HepG2 (cell line): ENCODE data around the gene STMN3. TPM values are rescaled to one million over a fixed set of nuclear protein-coding genes. Genes with fewer than 3 reads are reported as not detected.
A peak's percentile ranks its signal among the peaks of the same experiment; 100 is the strongest.

Source experiments
- ATF1 ChIP-seq: IDR thresholded peaks from 2 replicates; pipeline ENCODE4 v1.6.1; 2016; ENCODE audit warnings: mild to moderate bottlenecking, control low read depth
- CEBPG ChIP-seq: IDR thresholded peaks from 2 replicates; pipeline ENCODE4 v1.6.1; 2016
- CREB1 ChIP-seq, 2 experiments: fragments of 450-650 bp in 1 of 2; IDR thresholded peaks; 2 replicates each; pipeline ENCODE4 v1.6.1; 2016 to 2017; ENCODE audit warnings: control low read depth in 1 of 2, mild to moderate bottlenecking in 1 of 2, missing compliant biosample characterization in 1 of 2, missing genetic modification characterization in 1 of 2
- FOXJ3 ChIP-seq: sonication (generic); formaldehyde crosslinking; IDR thresholded peaks from 2 replicates; pipeline ENCODE4 v1.4.0; 2020; ENCODE audit warnings: missing genetic modification reagents, mild to moderate bottlenecking, borderline replicate concordance
- HDAC1 ChIP-seq: sonication (generic); formaldehyde crosslinking; IDR thresholded peaks from 2 replicates; pipeline ENCODE4 v1.5.1; 2020; ENCODE audit warnings: mild to moderate bottlenecking, missing genetic modification reagents
- HNRNPUL1 ChIP-seq: fragments of 200-400 bp; formaldehyde crosslinking; IDR thresholded peaks from 2 replicates; pipeline ENCODE4 v1.6.1; 2017; ENCODE audit warnings: low read depth, mild to moderate bottlenecking, low read length, moderate library complexity
- JARID2 ChIP-seq: sonication (generic); formaldehyde crosslinking; IDR thresholded peaks from 2 replicates; pipeline ENCODE4 v1.8.1; 2023; ENCODE audit warnings: missing genetic modification reagents, inconsistent platforms; ENCODE audit not compliant: insufficient replicate concordance
- KAT2B ChIP-seq: fragments of 150-350 bp; IDR thresholded peaks from 2 replicates; pipeline ENCODE4 v1.6.1; 2014; ENCODE audit warnings: low read depth, low read length, borderline replicate concordance
- NFYB ChIP-seq: sonication (generic); formaldehyde crosslinking; IDR thresholded peaks from 2 replicates; pipeline ENCODE4 v1.4.0; 2020; ENCODE audit warnings: missing genetic modification reagents
- NR1H2 ChIP-seq: sonication (generic); formaldehyde crosslinking; IDR thresholded peaks from 2 replicates; pipeline ENCODE4 v1.8.1; 2022; ENCODE audit warnings: low read depth, missing genetic modification reagents, borderline replicate concordance
- RAD51 ChIP-seq: fragments of 450-650 bp; IDR thresholded peaks from 2 replicates; pipeline ENCODE4 v1.6.1; 2016; ENCODE audit warnings: borderline replicate concordance
- SMAD3 ChIP-seq: sonication (generic); formaldehyde crosslinking; IDR thresholded peaks from 2 replicates; pipeline ENCODE4 v1.4.0; 2020; ENCODE audit warnings: missing genetic modification reagents
- SOX13 ChIP-seq, 3 experiments: fragments of 450-650 bp in 1 of 3; sonication (generic) in 1 of 3; formaldehyde crosslinking in 1 of 3; IDR thresholded peaks in 2 of 3; conservative IDR thresholded peaks in 1 of 3; 2 replicates each; pipeline versions ENCODE4 v1.5.0 to v1.6.1; 2016 to 2020; ENCODE audit warnings: antibody characterized with exemption in 1 of 3, mild to moderate bottlenecking in 1 of 3, missing compliant biosample characterization in 1 of 3, missing genetic modification reagents in 1 of 3, moderate library complexity in 1 of 3
- SPEN ChIP-seq: sonication (generic); formaldehyde crosslinking; IDR thresholded peaks from 2 replicates; pipeline ENCODE4 v1.5.1; 2020; ENCODE audit warnings: low read depth, mild to moderate bottlenecking, missing genetic modification reagents
- SRSF4 ChIP-seq: fragments of 200-400 bp; formaldehyde crosslinking; IDR thresholded peaks from one replicate; pipeline ENCODE4 v1.6.1; 2018; ENCODE audit warnings: mild to moderate bottlenecking, low read depth, low read length, moderate library complexity; ENCODE audit not compliant: poor library complexity, severe bottlenecking
- TCF12 ChIP-seq, 2 experiments: fragments of 450-650 bp in 1 of 2; sonication (generic) in 1 of 2; formaldehyde crosslinking in 1 of 2; IDR thresholded peaks; 2 replicates each; pipeline versions ENCODE4 v1.6.1 to v1.8.0; 2017 to 2022; ENCODE audit warnings: antibody characterized with exemption in 1 of 2, mild to moderate bottlenecking in 1 of 2, missing genetic modification reagents in 1 of 2, moderate library complexity in 1 of 2
- TEAD2 ChIP-seq: sonication (generic); formaldehyde crosslinking; IDR thresholded peaks from 2 replicates; pipeline ENCODE4 v1.9.0; 2021; ENCODE audit warnings: missing genetic modification reagents
- ZNF557 ChIP-seq: sonication (generic); formaldehyde crosslinking; IDR thresholded peaks from 2 replicates; pipeline ENCODE4 v1.4.0; 2020; ENCODE audit warnings: missing genetic modification reagents
- ZNF570 ChIP-seq: sonication (generic); formaldehyde crosslinking; IDR thresholded peaks from 2 replicates; pipeline ENCODE4 v1.4.0; 2020; ENCODE audit warnings: mild to moderate bottlenecking, missing genetic modification reagents, borderline replicate concordance
- ZNF703 ChIP-seq: sonication (generic); formaldehyde crosslinking; IDR thresholded peaks from 2 replicates; pipeline ENCODE4 v1.5.1; 2020; ENCODE audit warnings: missing genetic modification reagents, mild to moderate bottlenecking, moderate library complexity, borderline replicate concordance
- ZNF746 ChIP-seq: sonication (generic); formaldehyde crosslinking; IDR thresholded peaks from 2 replicates; pipeline ENCODE4 v1.8.0; 2022; ENCODE audit warnings: mild to moderate bottlenecking, missing genetic modification reagents
- polyA plus RNA-seq, 8 experiments: library from polyadenylated mRNA; depleted of rRNA in 3 of 8; stranded (reverse) in 7 of 8; unstranded in 1 of 8; fragments of >200 nt; fragmentation: Illumina TruSeq in 4 of 8; extraction: Trizol in 4 of 8; gene quantifications; 2 replicates each; pipeline versions ENCODE4 v1.2.1 to v1.2.3, GENCODE V29; 2011 to 2016; ENCODE audit warnings: low read depth in 4 of 8, missing spikeins in 1 of 8, mixed read lengths in 1 of 8; ENCODE audit not compliant: insufficient read depth in 1 of 8
- total RNA-seq, 5 experiments: library from RNA; depleted of rRNA; stranded (reverse); fragments of >200 nt; fragmentation: Illumina TruSeq; extraction: Trizol; gene quantifications; 2 replicates each; pipeline ENCODE4 v1.2.3, GENCODE V29; 2016; ENCODE audit warnings: low read depth in 1 of 5
- TF ChIP-seq, protein P1 (sequence below): sonication (generic); formaldehyde crosslinking; IDR thresholded peaks from 2 replicates; pipeline ENCODE4 v1.4.0; 2020; ENCODE audit warnings: missing genetic modification reagents; ENCODE audit errors: not compliant biosample characterization
- TF ChIP-seq, protein P2 (sequence below): sonication (generic); formaldehyde crosslinking; IDR thresholded peaks from 2 replicates; pipeline ENCODE4 v1.5.0; 2020; ENCODE audit warnings: mild to moderate bottlenecking, missing genetic modification reagents, borderline replicate concordance
- TF ChIP-seq, protein P3 (sequence below): sonication (generic); formaldehyde crosslinking; conservative IDR thresholded peaks from 2 replicates; pipeline ENCODE4 v1.8.0; 2022; ENCODE audit warnings: mild to moderate bottlenecking, moderate library complexity, missing genetic modification reagents

Gene STMN3
- total and polyA plus RNA-seq, 2 of the 13 experiments (the other 11 are each of a cell fraction or from before 2014, with no cell fraction given): 21.0 to 48.3 TPM

DNA sequence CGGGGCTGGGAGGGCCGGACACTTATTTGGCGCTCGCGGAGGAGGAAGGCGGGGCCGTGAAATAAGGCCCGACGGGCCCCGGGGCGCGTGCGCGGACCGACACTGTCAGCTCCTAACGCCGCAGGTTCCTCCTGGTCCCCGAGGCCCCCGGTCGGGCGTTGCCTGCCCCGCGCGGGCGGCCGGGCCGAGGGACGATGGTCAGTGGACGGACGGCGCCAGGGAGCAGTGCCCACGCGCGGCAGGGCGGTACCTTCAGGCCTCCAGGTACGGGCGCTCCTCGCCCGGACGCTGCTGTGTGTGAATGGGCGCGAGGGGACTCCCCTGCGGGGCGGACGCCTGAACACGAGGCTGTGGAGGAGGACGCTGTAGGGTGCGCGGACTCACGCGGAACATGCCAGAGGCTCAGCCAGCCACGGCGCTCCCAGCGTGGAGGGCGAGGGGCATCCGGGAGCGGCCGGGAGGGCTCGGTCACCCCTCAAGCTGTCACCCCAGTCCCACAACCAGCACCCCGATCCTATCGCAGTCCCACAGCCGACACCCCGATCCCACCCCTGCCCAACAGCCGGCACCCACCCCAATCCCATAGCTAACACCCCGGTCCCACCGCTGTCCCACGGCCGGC, 26.0 kb downstream of the STMN3 start (continued):
- TF ChIP-seq, protein P1, sequence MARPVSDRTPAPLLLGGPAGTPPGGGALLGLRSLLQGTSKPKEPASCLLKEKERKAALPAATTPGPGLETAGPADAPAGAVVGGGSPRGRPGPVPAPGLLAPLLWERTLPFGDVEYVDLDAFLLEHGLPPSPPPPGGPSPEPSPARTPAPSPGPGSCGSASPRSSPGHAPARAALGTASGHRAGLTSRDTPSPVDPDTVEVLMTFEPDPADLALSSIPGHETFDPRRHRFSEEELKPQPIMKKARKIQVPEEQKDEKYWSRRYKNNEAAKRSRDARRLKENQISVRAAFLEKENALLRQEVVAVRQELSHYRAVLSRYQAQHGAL (CRISPR knock-in tag): no peak
- peak; percentile 93 for TF ChIP-seq JARID2 (CRISPR knock-in tag)
- TF ChIP-seq CREB1 (IDR thresholded peaks at IDR 0.05): no peak; the same call in 1 of the 2 replicates
- TF ChIP-seq CREB1 (CRISPR knock-in tag; IDR thresholded peaks at IDR 0.05): no peak
- TF ChIP-seq ATF1 (CRISPR knock-in tag): no peak
- peak; percentile 88; the same call in 1 of the 2 replicates for TF ChIP-seq ZNF570 (CRISPR knock-in tag)
- 0 out of 2 replicates have a peak, but pooled peaks have one; percentile 35 for TF ChIP-seq ZNF703
- TF ChIP-seq HDAC1 (CRISPR knock-in tag): peak; percentile 97
- TF ChIP-seq NR1H2: peak; percentile 48; the same call in 1 of the 2 replicates
- peak; percentile 95 for TF ChIP-seq SPEN (CRISPR knock-in tag)
- no peak for TF ChIP-seq TEAD2 (CRISPR knock-in tag)
- no peak; the same call in 1 of the 2 replicates for TF ChIP-seq CEBPG (CRISPR knock-in tag)
- peak; percentile 97 for TF ChIP-seq ZNF557 (CRISPR knock-in tag)
- no peak for TF ChIP-seq SRSF4
- TF ChIP-seq KAT2B: no peak
- no peak for TF ChIP-seq RAD51
- TF ChIP-seq SMAD3 (CRISPR knock-in tag): peak; percentile 30; the same call in 1 of the 2 replicates
- TF ChIP-seq SOX13 (IDR thresholded peaks at IDR 0.05): no peak
- TF ChIP-seq SOX13 (CRISPR knock-in tag; conservative IDR thresholded peaks at IDR 0.05 in 1 of 2, IDR thresholded peaks at IDR 0.05 in 1 of 2): no peak
- TF ChIP-seq, protein P2, sequence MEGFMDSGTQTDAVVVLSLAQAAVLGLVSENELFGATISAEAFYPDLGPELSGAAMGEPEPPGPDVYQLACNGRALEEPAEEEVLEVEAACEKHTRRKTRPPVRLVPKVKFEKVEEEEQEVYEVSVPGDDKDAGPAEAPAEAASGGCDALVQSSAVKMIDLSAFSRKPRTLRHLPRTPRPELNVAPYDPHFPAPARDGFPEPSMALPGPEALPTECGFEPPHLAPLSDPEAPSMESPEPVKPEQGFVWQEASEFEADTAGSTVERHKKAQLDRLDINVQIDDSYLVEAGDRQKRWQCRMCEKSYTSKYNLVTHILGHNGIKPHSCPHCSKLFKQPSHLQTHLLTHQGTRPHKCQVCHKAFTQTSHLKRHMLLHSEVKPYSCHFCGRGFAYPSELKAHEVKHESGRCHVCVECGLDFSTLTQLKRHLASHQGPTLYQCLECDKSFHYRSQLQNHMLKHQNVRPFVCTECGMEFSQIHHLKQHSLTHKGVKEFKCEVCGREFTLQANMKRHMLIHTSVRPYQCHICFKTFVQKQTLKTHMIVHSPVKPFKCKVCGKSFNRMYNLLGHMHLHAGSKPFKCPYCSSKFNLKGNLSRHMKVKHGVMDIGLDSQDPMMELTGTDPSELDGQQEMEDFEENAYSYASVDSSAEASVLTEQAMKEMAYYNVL (CRISPR knock-in tag): peak; percentile 90
- peak; percentile 64; the same call in 1 of the 2 replicates for TF ChIP-seq ZNF746
- no peak; the same call in 1 of the 2 replicates for TF ChIP-seq FOXJ3 (CRISPR knock-in tag)
- no peak; the same call in 1 of the 2 replicates for TF ChIP-seq NFYB (CRISPR knock-in tag)
- no peak for TF ChIP-seq HNRNPUL1
- TF ChIP-seq, protein P3, sequence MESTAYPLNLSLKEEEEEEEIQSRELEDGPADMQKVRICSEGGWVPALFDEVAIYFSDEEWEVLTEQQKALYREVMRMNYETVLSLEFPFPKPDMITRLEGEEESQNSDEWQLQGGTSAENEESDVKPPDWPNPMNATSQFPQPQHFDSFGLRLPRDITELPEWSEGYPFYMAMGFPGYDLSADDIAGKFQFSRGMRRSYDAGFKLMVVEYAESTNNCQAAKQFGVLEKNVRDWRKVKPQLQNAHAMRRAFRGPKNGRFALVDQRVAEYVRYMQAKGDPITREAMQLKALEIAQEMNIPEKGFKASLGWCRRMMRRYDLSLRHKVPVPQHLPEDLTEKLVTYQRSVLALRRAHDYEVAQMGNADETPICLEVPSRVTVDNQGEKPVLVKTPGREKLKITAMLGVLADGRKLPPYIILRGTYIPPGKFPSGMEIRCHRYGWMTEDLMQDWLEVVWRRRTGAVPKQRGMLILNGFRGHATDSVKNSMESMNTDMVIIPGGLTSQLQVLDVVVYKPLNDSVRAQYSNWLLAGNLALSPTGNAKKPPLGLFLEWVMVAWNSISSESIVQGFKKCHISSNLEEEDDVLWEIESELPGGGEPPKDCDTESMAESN (CRISPR knock-in tag): peak; percentile 91
- no peak for TF ChIP-seq TCF12 (IDR thresholded peaks at IDR 0.05)
- peak; percentile 80; the same call in 1 of the 2 replicates for TF ChIP-seq TCF12 (CRISPR knock-in tag; IDR thresholded peaks at IDR 0.05)
